NCI-H2171 treated with DMSO at 0.1 percent for 48 hours (cell line): ENCODE data around the gene TXNIP.
"Not testable (repeated sequence)": the region's sequence is repeated elsewhere in the genome, so short reads cannot be mapped to it uniquely, and the experiment has no call there.

Experiments used
- DNase-seq: peaks from one replicate; lab custom pipeline; 2025; lab: John Stamatoyannopoulos, UW

The TXNIP gene

GRCh38 chr1:145996433-145997015 is at the start of gene TXNIP:
TSS of gene TXNIP (minus strand) at chr1:145996579. CDS start at chr1:145996266, 313 bp downstream.
- peak; percentile 98 for DNase-seq

- DNase-seq: no peak
These were observed 43.4 kb upstream of the TXNIP start for GRCh38 chr1:146039844-146040194.

- peak; percentile 89 for DNase-seq
These were observed 40.7 kb upstream of the TXNIP start for GRCh38 chr1:146036965-146037646.

- DNase-seq: no peak
These were observed 40.0 kb upstream of the TXNIP start for GRCh38 chr1:146036241-146036964.

GRCh38 chr1:146035048-146035423 is 38.7 kb upstream of the TXNIP start:
- no peak for DNase-seq

GRCh38 chr1:146032631-146033219 is 36.3 kb upstream of the TXNIP start:
- peak; percentile 22 for DNase-seq

- no peak for DNase-seq
These were observed 35.1 kb upstream of the TXNIP start for GRCh38 chr1:146031476-146031875.

- DNase-seq: no peak
These were observed 32.7 kb upstream of the TXNIP start for GRCh38 chr1:146029117-146029516.

GRCh38 chr1:146026650-146027049 is 30.3 kb upstream of the TXNIP start:
- not testable (repeated sequence) for DNase-seq

- not testable (repeated sequence) for DNase-seq
These were observed 29.6 kb upstream of the TXNIP start for GRCh38 chr1:146025787-146026495.

GRCh38 chr1:146022403-146023127 is 26.2 kb upstream of the TXNIP start:
- DNase-seq: no peak

GRCh38 chr1:146021622-146022402 is 25.4 kb upstream of the TXNIP start, which contains the start of gene HJV:
TSS of gene HJV (minus strand) at chr1:146021735. CDS start at chr1:146020231, 1,504 bp downstream.
- no peak for DNase-seq

- DNase-seq: no peak
These were observed 24.7 kb upstream of the TXNIP start for GRCh38 chr1:146021050-146021445.

- no peak for DNase-seq
These were observed 24.0 kb upstream of the TXNIP start for GRCh38 chr1:146020058-146021049.

- no peak for DNase-seq
These were observed 23.1 kb upstream of the TXNIP start for GRCh38 chr1:146019231-146020057.

- no peak for DNase-seq
These were observed 20.5 kb upstream of the TXNIP start for GRCh38 chr1:146016891-146017290.

- DNase-seq: no peak
These were observed 17.2 kb upstream of the TXNIP start for GRCh38 chr1:146013559-146013922.

GRCh38 chr1:146012703-146013558 is 16.6 kb upstream of the TXNIP start:
- peak; percentile 73 for DNase-seq
